ENCODE data around the gene C19orf33.

GRCh38 chr19:38294090-38294489 lies 10.0 kb upstream of the C19orf33 start:
- TF ChIP-seq CTCF (IDR thresholded peaks at IDR 0.05) (no peak), POLR2A (IDR thresholded peaks at IDR 0.05) (no peak)

Data from adrenal gland (tissue), 5 donors.